GM15510 (cell line): ENCODE measurements around the gene RMI2.

ENCODE experiments used
- POLR2A ChIP-seq: IDR thresholded peaks from 3 replicates; pipeline ENCODE4 v1.6.1; 2011; ENCODE audit warnings: borderline replicate concordance; ENCODE audit not compliant: insufficient read length; ENCODE audit errors: extremely low read depth

Gene RMI2

DNA sequence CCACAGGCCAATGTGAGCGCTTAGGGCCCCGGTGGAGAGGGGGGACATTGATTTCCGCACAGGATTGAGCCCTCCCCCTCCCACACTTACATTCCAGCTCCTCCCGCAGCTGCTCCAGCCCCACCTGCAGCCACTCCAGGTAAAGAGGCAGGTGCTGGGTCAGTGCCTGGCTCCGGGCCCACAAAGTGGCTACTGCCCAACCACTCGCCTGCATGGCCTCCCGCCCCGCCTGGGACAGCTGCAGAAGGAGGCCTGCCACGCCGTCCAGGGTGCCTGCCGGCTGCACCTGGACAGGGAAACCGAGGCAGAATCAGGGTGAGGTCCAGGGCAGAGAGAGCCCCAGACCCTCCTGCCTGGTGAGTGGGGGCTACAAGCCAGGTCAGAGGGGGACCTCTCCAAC, 46.3 kb downstream of the RMI2 start:
- TF ChIP-seq POLR2A: no peak

DNA sequence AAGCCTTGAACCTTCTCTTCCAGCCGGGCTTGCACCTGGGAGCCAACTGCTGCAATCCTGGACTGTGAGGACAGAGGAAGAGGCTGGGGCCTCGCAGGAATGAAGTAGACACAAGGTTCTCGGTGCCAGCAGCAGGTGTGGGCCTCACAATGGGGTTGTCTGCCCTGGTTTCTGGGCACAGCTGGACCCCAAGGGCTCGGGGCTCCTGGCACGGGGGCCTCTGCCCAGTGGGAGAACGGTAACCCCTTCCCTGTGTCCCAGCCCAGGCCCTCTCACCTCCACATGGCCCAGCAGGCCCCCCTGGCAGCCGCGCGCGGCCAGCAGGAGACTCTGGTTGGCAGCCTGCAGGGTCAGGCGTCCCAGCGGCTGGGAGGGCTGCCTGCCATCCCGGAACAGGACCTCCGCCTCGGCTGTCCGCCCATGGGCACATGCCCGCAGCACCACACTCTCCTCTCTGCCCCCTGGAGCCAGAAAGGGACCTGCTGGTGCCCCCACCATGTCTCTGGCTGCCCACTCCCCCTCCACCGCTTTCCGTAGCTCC, 46.9 kb downstream of the RMI2 start:
- no peak for TF ChIP-seq POLR2A

GRCh38 chr16:11393366-11393765, 48.1 kb downstream of the RMI2 start:
- TF ChIP-seq POLR2A: no peak

DNA sequence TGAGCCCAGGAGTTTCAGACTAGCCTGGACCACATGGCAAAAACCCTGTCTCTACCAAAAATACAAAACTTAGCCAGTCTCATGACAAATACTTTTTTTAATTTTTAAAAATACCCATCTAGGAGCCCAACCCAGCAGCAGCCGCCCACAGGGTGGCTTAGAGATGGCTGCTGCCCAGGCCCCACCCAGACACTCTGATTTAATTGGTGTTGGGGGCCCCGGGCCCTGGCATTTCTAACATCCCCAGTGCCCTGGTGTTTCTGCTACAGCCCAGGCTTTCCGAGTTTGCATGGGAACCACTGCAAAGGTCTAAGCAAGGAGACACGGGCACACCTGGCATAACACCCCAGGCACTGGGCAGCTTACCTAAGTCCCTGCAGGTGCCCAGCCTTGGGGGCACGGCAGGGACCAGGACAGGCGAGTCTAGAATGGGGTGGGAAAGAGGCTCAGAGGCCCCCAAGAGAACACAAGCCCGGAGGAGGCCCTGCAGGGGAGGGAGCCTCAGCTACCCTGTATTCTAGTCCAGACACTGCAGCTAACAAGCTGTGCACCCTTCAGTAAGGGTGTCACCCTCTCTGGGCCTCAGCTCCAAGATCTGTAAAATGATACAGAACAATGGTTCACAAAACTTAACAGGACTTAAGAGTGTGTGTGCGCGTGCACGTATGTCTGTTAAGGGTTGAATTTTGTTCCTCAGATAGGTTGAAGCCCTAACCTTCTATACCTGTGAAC, 48.8 kb downstream of the RMI2 start:
- no peak for TF ChIP-seq POLR2A

DNA sequence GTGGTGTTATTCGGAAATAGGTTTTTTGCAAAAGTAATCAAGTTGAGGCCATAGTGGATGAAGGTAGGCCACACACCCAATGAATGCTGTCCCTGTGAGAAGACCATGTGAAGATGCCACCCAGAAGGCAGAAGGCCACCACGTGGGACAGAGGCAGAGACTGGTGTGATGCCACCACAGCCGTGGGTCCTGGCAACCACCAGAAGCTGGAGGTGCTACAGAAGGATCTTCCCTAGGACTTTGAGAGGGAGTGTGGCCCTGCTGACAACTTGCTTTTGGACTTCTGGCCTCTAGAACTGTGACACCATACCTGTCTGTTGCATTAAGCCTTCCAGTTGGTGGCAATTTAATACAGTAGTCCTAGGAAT, 49.3 kb downstream of the RMI2 start:
- no peak for TF ChIP-seq POLR2A

GRCh38 chr16:11395008-11395948, 50.0 kb downstream of the RMI2 start:
- TF ChIP-seq POLR2A: no peak

- TF ChIP-seq POLR2A: no peak
These were observed 50.6 kb downstream of the RMI2 start for GRCh38 chr16:11395949-11396240.

- no peak for TF ChIP-seq POLR2A
These were observed 51.2 kb downstream of the RMI2 start for GRCh38 chr16:11396241-11397048.

- no peak for TF ChIP-seq POLR2A
These were observed 52.9 kb downstream of the RMI2 start for GRCh38 chr16:11398136-11398535.

GRCh38 chr16:11398851-11399250, 53.6 kb downstream of the RMI2 start:
- no peak for TF ChIP-seq POLR2A

DNA sequence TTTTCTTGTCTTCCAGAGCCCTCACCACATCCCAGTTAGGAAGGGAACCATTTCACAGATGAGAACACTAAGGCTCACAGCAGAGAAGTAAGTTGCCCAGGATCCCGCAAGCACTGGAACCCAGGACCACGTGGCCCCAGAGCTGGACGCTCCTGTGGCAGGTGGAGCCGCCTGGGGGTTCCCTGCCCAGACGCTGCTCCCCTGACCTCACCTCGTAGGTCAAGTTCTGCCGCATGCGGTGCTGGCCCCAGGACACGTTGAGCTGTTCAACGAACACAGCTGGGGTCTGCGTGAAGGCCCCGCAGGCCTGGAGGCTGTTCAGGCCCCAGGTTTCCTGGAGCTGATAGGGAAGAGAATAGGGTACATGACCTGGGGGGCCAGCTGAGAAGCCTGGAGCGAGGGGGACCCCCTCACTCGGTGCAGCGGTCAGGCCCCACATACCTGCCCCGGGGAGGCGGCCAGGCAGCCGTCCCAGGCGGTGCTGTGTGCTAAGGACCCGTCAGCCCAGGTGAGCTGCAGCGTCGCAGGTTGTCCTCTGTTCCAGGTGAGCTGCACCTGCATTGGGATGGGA, 54.1 kb downstream of the RMI2 start:
- no peak for TF ChIP-seq POLR2A

DNA sequence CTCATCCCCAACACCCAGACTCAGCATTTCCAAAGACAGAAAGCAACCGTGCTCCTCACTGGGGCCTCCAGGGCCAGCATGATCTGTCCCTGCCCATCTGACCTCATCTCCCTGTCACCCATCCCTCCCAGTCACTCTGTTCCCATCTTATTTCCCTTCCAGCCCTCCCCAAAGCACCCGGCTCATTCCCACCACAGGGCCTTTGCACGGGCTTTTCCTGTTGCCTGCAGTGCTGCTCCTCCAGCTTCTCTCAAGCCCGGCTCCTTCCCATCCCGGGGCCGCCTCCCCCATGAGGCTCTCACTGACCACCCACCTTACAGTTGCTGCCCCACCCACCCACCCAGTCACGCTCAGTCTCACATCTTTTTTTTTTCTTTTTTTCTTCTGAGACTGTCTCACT, 54.8 kb downstream of the RMI2 start:
- TF ChIP-seq POLR2A: no peak
